Measurements from ENCODE around the gene LRP4.

DNA sequence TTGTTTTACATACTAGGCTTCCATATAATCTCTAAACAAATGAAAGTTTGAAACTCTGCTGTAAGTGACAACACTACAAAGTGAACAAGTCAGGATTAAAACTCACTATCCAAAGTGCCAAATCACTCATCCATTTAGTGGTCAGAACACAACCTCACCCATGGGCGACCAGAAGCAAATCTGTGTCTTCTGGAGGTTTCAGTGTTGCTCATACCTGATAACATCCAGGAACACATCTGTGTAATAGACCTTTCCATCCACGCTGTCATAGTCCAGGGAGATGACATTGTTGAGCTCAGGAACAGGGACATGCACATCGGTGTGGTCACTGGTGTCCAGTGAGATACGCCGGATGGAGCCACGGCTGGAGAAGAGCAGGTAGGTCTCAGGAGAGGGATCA is 43.8 kb downstream of the LRP4 start:
- TF ChIP-seq, protein P1, sequence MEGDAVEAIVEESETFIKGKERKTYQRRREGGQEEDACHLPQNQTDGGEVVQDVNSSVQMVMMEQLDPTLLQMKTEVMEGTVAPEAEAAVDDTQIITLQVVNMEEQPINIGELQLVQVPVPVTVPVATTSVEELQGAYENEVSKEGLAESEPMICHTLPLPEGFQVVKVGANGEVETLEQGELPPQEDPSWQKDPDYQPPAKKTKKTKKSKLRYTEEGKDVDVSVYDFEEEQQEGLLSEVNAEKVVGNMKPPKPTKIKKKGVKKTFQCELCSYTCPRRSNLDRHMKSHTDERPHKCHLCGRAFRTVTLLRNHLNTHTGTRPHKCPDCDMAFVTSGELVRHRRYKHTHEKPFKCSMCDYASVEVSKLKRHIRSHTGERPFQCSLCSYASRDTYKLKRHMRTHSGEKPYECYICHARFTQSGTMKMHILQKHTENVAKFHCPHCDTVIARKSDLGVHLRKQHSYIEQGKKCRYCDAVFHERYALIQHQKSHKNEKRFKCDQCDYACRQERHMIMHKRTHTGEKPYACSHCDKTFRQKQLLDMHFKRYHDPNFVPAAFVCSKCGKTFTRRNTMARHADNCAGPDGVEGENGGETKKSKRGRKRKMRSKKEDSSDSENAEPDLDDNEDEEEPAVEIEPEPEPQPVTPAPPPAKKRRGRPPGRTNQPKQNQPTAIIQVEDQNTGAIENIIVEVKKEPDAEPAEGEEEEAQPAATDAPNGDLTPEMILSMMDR (IDR thresholded peaks at IDR 0.05): no peak
- TF ChIP-seq POLR2AphosphoS5 (IDR thresholded peaks at IDR 0.05) (no peak), POLR2A (IDR thresholded peaks at IDR 0.05) (no peak), EP300 (IDR thresholded peaks at IDR 0.05) (no peak)

All from sigmoid colon (tissue), 4 donors.